ENCODE measurements around the gene TACC2.

DNA sequence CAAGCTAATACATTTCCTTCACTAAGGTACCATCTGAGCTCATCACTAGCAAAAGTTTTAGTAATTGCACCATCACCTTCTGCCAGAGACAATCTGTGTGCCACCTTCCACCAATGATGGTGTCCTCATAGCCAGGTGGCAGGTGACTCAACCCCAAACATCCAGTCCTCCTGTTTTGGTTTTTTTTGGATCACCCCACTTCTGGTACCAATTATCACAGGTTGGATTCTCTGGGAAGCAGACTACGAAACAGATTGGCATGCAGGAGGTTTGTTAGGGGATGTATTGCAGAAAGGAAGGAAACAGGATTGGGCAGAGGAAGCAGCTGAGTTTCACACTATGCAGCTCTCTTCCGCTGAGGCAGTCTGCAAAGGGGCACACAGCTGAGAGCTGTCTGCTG lies 4.5 kb upstream of the TACC2 start:
- TF ChIP-seq, protein P1, sequence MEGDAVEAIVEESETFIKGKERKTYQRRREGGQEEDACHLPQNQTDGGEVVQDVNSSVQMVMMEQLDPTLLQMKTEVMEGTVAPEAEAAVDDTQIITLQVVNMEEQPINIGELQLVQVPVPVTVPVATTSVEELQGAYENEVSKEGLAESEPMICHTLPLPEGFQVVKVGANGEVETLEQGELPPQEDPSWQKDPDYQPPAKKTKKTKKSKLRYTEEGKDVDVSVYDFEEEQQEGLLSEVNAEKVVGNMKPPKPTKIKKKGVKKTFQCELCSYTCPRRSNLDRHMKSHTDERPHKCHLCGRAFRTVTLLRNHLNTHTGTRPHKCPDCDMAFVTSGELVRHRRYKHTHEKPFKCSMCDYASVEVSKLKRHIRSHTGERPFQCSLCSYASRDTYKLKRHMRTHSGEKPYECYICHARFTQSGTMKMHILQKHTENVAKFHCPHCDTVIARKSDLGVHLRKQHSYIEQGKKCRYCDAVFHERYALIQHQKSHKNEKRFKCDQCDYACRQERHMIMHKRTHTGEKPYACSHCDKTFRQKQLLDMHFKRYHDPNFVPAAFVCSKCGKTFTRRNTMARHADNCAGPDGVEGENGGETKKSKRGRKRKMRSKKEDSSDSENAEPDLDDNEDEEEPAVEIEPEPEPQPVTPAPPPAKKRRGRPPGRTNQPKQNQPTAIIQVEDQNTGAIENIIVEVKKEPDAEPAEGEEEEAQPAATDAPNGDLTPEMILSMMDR (IDR thresholded peaks at IDR 0.05; ENCODE audit: borderline replicate concordance, extremely low read depth, low read length, poor library complexity, severe bottlenecking), result no peak
- no peak for TF ChIP-seq EZH2 (IDR thresholded peaks at IDR 0.05; ENCODE audit: borderline replicate concordance, low read depth, low read length, severe bottlenecking)

Measured in DND-41 (cell line).